Esophagus squamous epithelium (tissue), 5 donors: ENCODE data around the gene WSB1. TPM values are rescaled to one million over a fixed set of nuclear protein-coding genes. Genes with fewer than 3 reads are reported as not detected.

Experiments used
- DNase-seq: peaks from one replicate; lab custom pipeline; 2025; lab: John Stamatoyannopoulos, UW
- H3K27ac ChIP-seq, 4 donors: fragments of 200-600 bp; sonication (generic); one replicate each; pipeline ENCODE4 v1.5.1; 2016 to 2019; ENCODE audit warnings: mild to moderate bottlenecking in 1 of 4
- H3K27me3 ChIP-seq, 4 donors: fragments of 200-600 bp; sonication (generic); 1 replicate in 3 of 4; 2 replicates in 1 of 4; pipeline versions ENCODE4 v1.5.1 to v1.6.0; 2017 to 2021; ENCODE audit warnings: antibody characterized with exemption in 1 of 4
- H3K36me3 ChIP-seq, 3 donors: fragments of 200-600 bp; sonication (generic); one replicate each; pipeline ENCODE4 v1.5.1; 2016 to 2019
- H3K4me1 ChIP-seq, 3 donors: fragments of 200-600 bp; sonication (generic); one replicate each; pipeline ENCODE4 v1.5.1; 2017 to 2019
- H3K4me3 ChIP-seq, 4 donors: fragments of 200-600 bp; sonication (generic); 1 replicate in 3 of 4; 2 replicates in 1 of 4; pipeline ENCODE4 v1.5.1; 2016 to 2019; ENCODE audit warnings: mild to moderate bottlenecking in 2 of 4, moderate library complexity in 1 of 4
- H3K9me3 ChIP-seq, 3 donors: fragments of 200-600 bp; sonication (generic); one replicate each; pipeline ENCODE4 v1.5.1; 2016 to 2019
- CTCF ChIP-seq, 6 experiments: fragments of 450-650 bp in 4 of 6; fragments of 200-600 bp in 2 of 6; sonication (generic) in 2 of 6; IDR thresholded peaks; one replicate each; pipeline ENCODE4 v1.5.1; 2016 to 2019; ENCODE audit warnings: antibody characterized with exemption in 6 of 6, mild to moderate bottlenecking in 4 of 6, moderate library complexity in 4 of 6
- POLR2A ChIP-seq, 4 donors: fragments of 450-650 bp; IDR thresholded peaks; one replicate each; pipeline ENCODE4 v1.6.1; 2017; ENCODE audit warnings: antibody characterized with exemption in 4 of 4, mild to moderate bottlenecking in 4 of 4, moderate library complexity in 3 of 4
- WGBS, 2 donors: methylation state at CpG; one replicate each; pipeline ENCODE4 v1.1.5; 2018; 5-methylcytosine and 5-hydroxymethylcytosine counted together
- intact Hi-C: fragments of 100-400 bp; cut with DNase I; formaldehyde crosslinking; loops from one replicate; pipeline ENCODE4 v1.15.0; 2022
- total RNA-seq, 4 donors: library from RNA; depleted of rRNA; stranded (reverse); fragments of >200 nt; gene quantifications; one replicate each; pipeline ENCODE4 v1.1.0, GENCODE V29; 2016
- donor health status: DM: yes; HTN: yes; CAD: no.

The WSB1 gene
- total RNA-seq, 4 donors from 2014 or later: 27.9 to 112 (median 62.8) TPM

GRCh38 chr17:27343294-27343693 is 49.4 kb downstream of the WSB1 start:
- Histone ChIP-seq H3K27me3 (no peaks in the 10 kb centered on the region), H3K9me3 (no peaks in the 10 kb centered on the region), H3K4me1 (peaks cover 8 to 50% (median 10%) of the 10 kb centered on the region in 3 donors), H3K27ac (no peak overlapping the region), H3K4me3 (no peak overlapping the region), H3K36me3 (no peaks in the 10 kb centered on the region)
- DNase-seq: no peak
- WGBS, 2 donors: no CpG with 5 or more reads among the region's 3 CpGs
- intact Hi-C loops: loop anchor here (5.0 kb wide), 1 partner anchor 101 kb away; no protein-coding TSS in a partner anchor
- TF ChIP-seq POLR2A (IDR thresholded peaks at IDR 0.05) (no peak), CTCF (IDR thresholded peaks at IDR 0.05) (no peak)

GRCh38 chr17:27343977-27344607 is 50.2 kb downstream of the WSB1 start:
- WGBS, 2 donors: 70 to 76% methylated on average over 3 of the region's 3 CpGs
- no peak overlapping the region for H3K4me3 ChIP-seq
- H3K27ac ChIP-seq: peak overlapping the region in 3 of 4 donors; percentile 37 to 69 (median 60)
- H3K4me1 ChIP-seq: peaks cover 13 to 58% (median 14%) of the 10 kb centered on the region in 3 donors
- DNase-seq: no peak
- H3K27me3 ChIP-seq: no peaks in the 10 kb centered on the region
- TF ChIP-seq POLR2A (IDR thresholded peaks at IDR 0.05) (no peak), CTCF (IDR thresholded peaks at IDR 0.05) (no peak)
- H3K9me3 ChIP-seq: no peaks in the 10 kb centered on the region
- no peaks in the 10 kb centered on the region for H3K36me3 ChIP-seq
- intact Hi-C loops: loop anchor here (5.0 kb wide), 1 partner anchor 102 kb away; no protein-coding TSS in a partner anchor

GRCh38 chr17:27345141-27345904 is 51.4 kb downstream of the WSB1 start:
- no peak for DNase-seq
- Histone ChIP-seq H3K9me3 (no peaks in the 10 kb centered on the region), H3K27me3 (no peaks in the 10 kb centered on the region), H3K36me3 (no peaks in the 10 kb centered on the region), H3K27ac (peak overlapping the region; percentile 24 to 69 (median 56)), H3K4me3 (peak overlapping the region in 2 of 4 donors; percentile 15 to 26), H3K4me1 (peaks cover 13 to 62% (median 17%) of the 10 kb centered on the region in 3 donors)
- WGBS, 2 donors: 39 to 65% methylated on average over 14 to 16 of the region's 17 CpGs
- TF ChIP-seq CTCF (IDR thresholded peaks at IDR 0.05) (no peak), POLR2A (IDR thresholded peaks at IDR 0.05) (peak in 2 of 4 donors; percentile 38 to 42)
- intact Hi-C loops: no loop called here

GRCh38 chr17:27346228-27346899 is 52.5 kb downstream of the WSB1 start:
- no peak overlapping the region for H3K4me3 ChIP-seq
- H3K27me3 ChIP-seq: no peaks in the 10 kb centered on the region
- WGBS, 2 donors: 91 to 92% methylated on average over 7 to 8 of the region's 8 CpGs
- peaks cover 5 to 56% (median 13%) of the 10 kb centered on the region in 3 donors for H3K4me1 ChIP-seq
- TF ChIP-seq CTCF (IDR thresholded peaks at IDR 0.05): no peak
- TF ChIP-seq POLR2A (IDR thresholded peaks at IDR 0.05): no peak
- H3K36me3 ChIP-seq: no peaks in the 10 kb centered on the region
- intact Hi-C loops: no loop called here
- H3K27ac ChIP-seq: peak overlapping the region in 1 of 4 donors; percentile 69
- H3K9me3 ChIP-seq: no peaks in the 10 kb centered on the region
- no peak for DNase-seq
